Right cardiac atrium (tissue), 5 donors: Measurements from ENCODE around the gene AKR1C8. TPM values are rescaled to one million over a fixed set of nuclear protein-coding genes. Genes with fewer than 3 reads are reported as not detected.

Experiments used
- ATAC-seq, 2 donors: fragments of 200-7000 bp; cut with Tn5 transposase; one replicate each; pipeline versions ENCODE4 v1.8.0 to v1.9.1; 2020; ENCODE audit warnings: moderate library complexity in 2 of 2, mild to moderate bottlenecking in 1 of 2
- DNase-seq, 3 donors: peaks; one replicate each; pipeline ENCODE4 v3.0.0-alpha.2; 2020
- H3K27ac ChIP-seq: one replicate; pipeline ENCODE4 v1.5.1; 2013; ENCODE audit warnings: mild to moderate bottlenecking, low read length, control low read depth, moderate library complexity
- H3K27me3 ChIP-seq: one replicate; pipeline ENCODE4 v1.6.1; 2013; ENCODE audit not compliant: control insufficient read depth, insufficient read depth
- H3K4me1 ChIP-seq: one replicate; pipeline ENCODE4 v1.6.1; 2013; ENCODE audit warnings: low read length; ENCODE audit not compliant: control insufficient read depth, insufficient read depth
- H3K4me3 ChIP-seq: one replicate; pipeline ENCODE4 v1.5.1; 2013; ENCODE audit warnings: low read length, control low read depth
- H3K9me3 ChIP-seq: one replicate; pipeline ENCODE4 v1.6.1; 2013; ENCODE audit warnings: low read length; ENCODE audit not compliant: control insufficient read depth
- WGBS: extraction: QIAGEN DNeasy Blood & Tissue Kit; methylation state at CpG from one replicate; pipeline ENCODE4 v1.1.7; 2013; 5-methylcytosine and 5-hydroxymethylcytosine counted together
- intact Hi-C, 4 donors: fragments of 100-400 bp; cut with DNase I; formaldehyde crosslinking; loops; one replicate each; pipeline versions ENCODE4 v1.11.0 to v1.14.0; 2022 to 2023
- polyA plus RNA-seq: library from polyadenylated mRNA; stranded (reverse); fragments of 200-250 nt; gene quantifications from one replicate; pipeline ENCODE4 v1.2.3, GENCODE V29; 2013
- total RNA-seq, 4 donors: library from RNA; stranded (reverse); fragmentation: NEBNext Ultra II Directional; extraction: Animal tissue kit (Norgen Biotek cat#: 25700); gene quantifications; one replicate each; pipeline ENCODE4 v1.2.1, GENCODE V29; 2021
- donor health status: healthy with polysubstance abuse.
- donor health status: DM: no; HTN: yes; CAD: no.
- donor health status: DM: no; HTN: no; CAD: no.
- donor health status: DM: no; HTN: yes; CAD: no; lungs with severe emphysema.
- donor health status: DM: yes; HTN: yes; CAD: no.

AKR1C8 gene
- total and polyA plus RNA-seq, 5 donors: 0.21 to 0.63 (median 0.31) TPM; not detected in 1

GRCh38 chr10:5108658-5109416, 76.1 kb downstream of the AKR1C8 start:
- no peaks in the 10 kb centered on the region for H3K4me1 ChIP-seq
- H3K27ac ChIP-seq: no peak overlapping the region
- ATAC-seq: no peak
- 31% methylated on average over 3 of the region's 3 CpGs for WGBS
- H3K27me3 ChIP-seq: no peaks in the 10 kb centered on the region
- H3K4me3 ChIP-seq: no peak overlapping the region
- DNase-seq: no peak
- intact Hi-C loops: no loop called here
- no peaks in the 10 kb centered on the region for H3K9me3 ChIP-seq

- Histone ChIP-seq H3K27ac (no peak overlapping the region), H3K4me3 (no peak overlapping the region), H3K9me3 (no peaks in the 10 kb centered on the region), H3K27me3 (no peaks in the 10 kb centered on the region), H3K4me1 (no peaks in the 10 kb centered on the region)
- no peak for ATAC-seq
- 62% methylated on average over 8 of the region's 8 CpGs for WGBS
- no peak for DNase-seq
- intact Hi-C loops: no loop called here
These were observed 77.0 kb downstream of the AKR1C8 start for GRCh38 chr10:5107860-5108526.

GRCh38 chr10:5106553-5106952, 78.4 kb downstream of the AKR1C8 start:
- ATAC-seq: peak in 1 of 2 donors; percentile 55
- intact Hi-C loops: no loop called here
- 66% methylated on average over 1 of the region's 1 CpG for WGBS

DNA sequence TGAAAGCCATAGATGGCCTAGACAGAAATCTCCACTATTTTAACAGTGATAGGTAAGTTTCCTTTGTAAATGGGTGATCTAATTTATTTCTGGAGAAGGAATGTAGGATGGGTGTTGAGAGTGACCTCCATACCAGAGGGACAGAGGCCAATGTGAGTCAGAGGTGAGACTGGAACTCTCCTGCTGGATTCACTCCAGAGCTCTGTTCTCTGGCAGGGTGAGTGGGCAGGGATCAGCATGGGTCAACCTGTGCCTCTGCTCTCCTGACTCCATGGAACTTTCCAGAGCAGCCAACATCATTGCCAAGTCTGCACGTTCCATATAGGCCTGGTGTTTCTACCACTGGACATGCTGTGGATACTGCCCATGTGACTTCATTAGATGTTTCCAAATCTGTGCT, 79.3 kb downstream of the AKR1C8 start:
- no peaks in the 10 kb centered on the region for H3K9me3 ChIP-seq
- no peak overlapping the region for H3K4me3 ChIP-seq
- no peaks in the 10 kb centered on the region for H3K27me3 ChIP-seq
- peak; percentile 19 to 73 for ATAC-seq
- no peaks in the 10 kb centered on the region for H3K4me1 ChIP-seq
- whole genome bisulfite sequencing: 93% methylated on average over 1 of the region's 1 CpG
- no peak for DNase-seq
- intact Hi-C loops: no loop called here
- H3K27ac ChIP-seq: no peak overlapping the region

More at GRCh38 chr10:5106553-5106952, 78.4 kb downstream of the AKR1C8 start:
- Histone ChIP-seq H3K4me3 (no peak overlapping the region), H3K27ac (no peak overlapping the region), H3K9me3 (no peaks in the 10 kb centered on the region), H3K4me1 (no peaks in the 10 kb centered on the region), H3K27me3 (no peaks in the 10 kb centered on the region)
- DNase-seq: no peak

Other genes with a start within 250 kb of the AKR1C8 start
- gene AKR1C1, start 221.7 kb downstream of the AKR1C8 start, total RNA-seq: 100 to 1,000 TPM in 3 of 4 donors, 10 to 100 TPM in 1; 51.5 to 176 (median 159) TPM
- 99.1 TPM for gene AKR1C1, start 221.7 kb downstream of the AKR1C8 start, polyA plus RNA-seq
- gene AKR1C2, start 181.3 kb downstream of the AKR1C8 start, total RNA-seq: 100 to 1,000 TPM in 2 of 4 donors, 10 to 100 TPM in 2; 22.7 to 261 (median 128) TPM
- 52.0 TPM for gene AKR1C2, start 181.3 kb downstream of the AKR1C8 start, polyA plus RNA-seq
- 10 to 100 TPM; 28.1 to 60.8 (median 54.1) TPM for gene AKR1C3, start 90.7 kb downstream of the AKR1C8 start, total RNA-seq
- gene AKR1C3, start 90.7 kb downstream of the AKR1C8 start, polyA plus RNA-seq: 40.3 TPM
- gene AKR1C4, start 11.7 kb upstream of the AKR1C8 start, total RNA-seq: not detected
- not detected for gene AKR1C4, start 11.7 kb upstream of the AKR1C8 start, polyA plus RNA-seq
- not detected for gene UCN3, start 179.8 kb upstream of the AKR1C8 start, total RNA-seq
- not detected for gene UCN3, start 179.8 kb upstream of the AKR1C8 start, polyA plus RNA-seq
- 1 to 10 TPM in 3 of 4 donors, under 1 TPM in 1; 0.66 to 1.7 (median 1.0) TPM for gene TUBAL3, start 219.7 kb upstream of the AKR1C8 start, total RNA-seq
- gene TUBAL3, start 219.7 kb upstream of the AKR1C8 start, polyA plus RNA-seq: 0.43 TPM
- 10 to 100 TPM; 16.2 to 26.6 (median 20.8) TPM for gene NET1, start 227.4 kb upstream of the AKR1C8 start, total RNA-seq
- 6.7 TPM for gene NET1, start 227.4 kb upstream of the AKR1C8 start, polyA plus RNA-seq